Left lung (tissue), 10 donors: ENCODE measurements around the gene MOB3B. TPM values are rescaled to one million over a fixed set of nuclear protein-coding genes. Genes with fewer than 3 reads are reported as not detected.

Experiments
- ATAC-seq: fragments of 200-7000 bp; cut with Tn5 transposase; one replicate; pipeline ENCODE4 v1.9.1; 2020; ENCODE audit warnings: moderate library complexity
- DNase-seq, 4 donors: peaks; one replicate each; pipeline ENCODE4 v3.0.0-alpha.2; 2013 to 2020
- H3K27ac ChIP-seq, 2 donors: fragments of 200-600 bp; sonication (generic) in 1 of 2; one replicate each; pipeline versions ENCODE4 v1.5.0 to v1.8.0; 2020 to 2021
- H3K27me3 ChIP-seq, 2 donors: fragments of 200-600 bp; sonication (generic) in 1 of 2; one replicate each; pipeline versions ENCODE4 v1.5.0 to v1.8.0; 2020 to 2021
- H3K36me3 ChIP-seq, 2 donors: fragments of 200-600 bp; sonication (generic) in 1 of 2; one replicate each; pipeline versions ENCODE4 v1.5.0 to v1.8.0; 2020 to 2021
- H3K4me1 ChIP-seq, 2 donors: fragments of 200-600 bp; one replicate each; pipeline ENCODE4 v1.8.0; 2021
- H3K4me3 ChIP-seq, 2 donors: fragments of 200-600 bp; sonication (generic) in 1 of 2; one replicate each; pipeline versions ENCODE4 v1.5.0 to v1.8.0; 2020 to 2021; ENCODE audit warnings: mild to moderate bottlenecking in 1 of 2
- H3K9me3 ChIP-seq, 2 donors: fragments of 200-600 bp; sonication (generic) in 1 of 2; one replicate each; pipeline versions ENCODE4 v1.5.0 to v1.8.0; 2020 to 2021
- CTCF ChIP-seq, 2 donors: fragments of 200-600 bp; sonication (generic) in 1 of 2; IDR thresholded peaks; one replicate each; pipeline versions ENCODE4 v1.5.0 to v1.8.0; 2021; ENCODE audit warnings: antibody characterized with exemption in 2 of 2
- intact Hi-C, 2 donors: fragments of 100-400 bp; cut with DNase I; formaldehyde crosslinking; loops; one replicate each; pipeline versions ENCODE4 v1.11.2 to v1.14.2; 2022
- polyA plus RNA-seq, 6 donors: library from polyadenylated mRNA; unstranded; fragments of 120-200 nt; gene quantifications; one replicate each; pipeline ENCODE4 v1.2.1, GENCODE V29; 2013; ENCODE audit not compliant: insufficient read length in 6 of 6
- total RNA-seq, 2 donors: library from RNA; stranded (reverse); fragmentation: NEBNext Ultra II Directional; extraction: Animal tissue kit (Norgen Biotek cat#: 25700); gene quantifications; one replicate each; pipeline ENCODE4 v1.2.1, GENCODE V29; 2021
- donor health status: DM: no; HTN: yes; CAD: no.
- donor health status: DM: no; HTN: no; CAD: no.

Gene MOB3B
- total and polyA plus RNA-seq, 8 donors, result 7.2 to 18.3 (median 15.8) TPM

- intact Hi-C loops, result no loop called here
- no peaks in the 10 kb centered on the region for H3K27me3 ChIP-seq
- peak in 1 of 4 donors; percentile 61 for DNase-seq
- no peak overlapping the region for H3K4me3 ChIP-seq
- no peaks in the 10 kb centered on the region for H3K36me3 ChIP-seq
- H3K9me3 ChIP-seq, result no peaks in the 10 kb centered on the region
- peak; percentile 85 for ATAC-seq
- peaks cover 0 to 8% of the 10 kb centered on the region in 2 donors for H3K4me1 ChIP-seq
- no peak overlapping the region for H3K27ac ChIP-seq
- TF ChIP-seq CTCF (IDR thresholded peaks at IDR 0.05), result no peak
Measured at GRCh38 chr9:27385606-27386322, 143.8 kb downstream of the MOB3B start.

GRCh38 chr9:27384262-27385014 is 145.2 kb downstream of the MOB3B start:
- DNase-seq (no peak), ATAC-seq (no peak)
- Histone ChIP-seq H3K4me1 (peaks cover 0 to 8% of the 10 kb centered on the region in 2 donors), H3K4me3 (no peak overlapping the region), H3K27me3 (no peaks in the 10 kb centered on the region), H3K9me3 (no peaks in the 10 kb centered on the region), H3K36me3 (no peaks in the 10 kb centered on the region), H3K27ac (no peak overlapping the region)
- intact Hi-C loops, result no loop called here
- no peak for TF ChIP-seq CTCF (IDR thresholded peaks at IDR 0.05)

- Histone ChIP-seq H3K9me3 (no peaks in the 10 kb centered on the region), H3K27ac (no peak overlapping the region), H3K4me1 (peaks cover 0 to 8% of the 10 kb centered on the region in 2 donors), H3K27me3 (no peaks in the 10 kb centered on the region), H3K36me3 (no peaks in the 10 kb centered on the region), H3K4me3 (no peak overlapping the region)
- no peak for TF ChIP-seq CTCF (IDR thresholded peaks at IDR 0.05)
- intact Hi-C loops, result no loop called here
- no peak for ATAC-seq
- DNase-seq, result no peak
Measured at GRCh38 chr9:27383524-27383923, 146.1 kb downstream of the MOB3B start.

GRCh38 chr9:27382975-27383374 is 146.6 kb downstream of the MOB3B start:
- no peak for ATAC-seq
- H3K27ac ChIP-seq, result no peak overlapping the region
- H3K9me3 ChIP-seq, result no peaks in the 10 kb centered on the region
- peaks cover 0 to 8% of the 10 kb centered on the region in 2 donors for H3K4me1 ChIP-seq
- no peak for DNase-seq
- no peak overlapping the region for H3K4me3 ChIP-seq
- intact Hi-C loops, result no loop called here
- H3K27me3 ChIP-seq, result no peaks in the 10 kb centered on the region
- no peak for TF ChIP-seq CTCF (IDR thresholded peaks at IDR 0.05)
- no peaks in the 10 kb centered on the region for H3K36me3 ChIP-seq

GRCh38 chr9:27382308-27382707 is 147.3 kb downstream of the MOB3B start:
- H3K36me3 ChIP-seq, result no peaks in the 10 kb centered on the region
- no peak for ATAC-seq
- no peak overlapping the region for H3K4me3 ChIP-seq
- DNase-seq, result no peak
- intact Hi-C loops, result no loop called here
- H3K27ac ChIP-seq, result no peak overlapping the region
- no peaks in the 10 kb centered on the region for H3K9me3 ChIP-seq
- H3K4me1 ChIP-seq, result peaks cover 0 to 8% of the 10 kb centered on the region in 2 donors
- no peak for TF ChIP-seq CTCF (IDR thresholded peaks at IDR 0.05)
- H3K27me3 ChIP-seq, result no peaks in the 10 kb centered on the region
